HepG2 (cell line): ENCODE results near the gene ITGB5. TPM values are rescaled to one million over a fixed set of nuclear protein-coding genes. Genes with fewer than 3 reads are reported as not detected.

Experiments
- ATAC-seq: fragments of 200-7000 bp; cut with Tn5 transposase; 3 replicates; pipeline ENCODE4 v1.9.1; 2020; ENCODE audit warnings: mild to moderate bottlenecking, moderate library complexity
- BruUV-seq: library from RNA; stranded (reverse); fragments of 400-500 nt; replicated peaks from 2 replicates; lab custom pipeline; 2021; lab: Mats Ljungman, UMichigan
- CTCF ChIA-PET: fragments of 300-600 bp; formaldehyde crosslinking; extraction: SDS; loops from one replicate; lab custom pipeline; 2021; ENCODE audit warnings: low total read pairs, inconsistent platforms, low intra/inter-chr PET ratio; lab: Yijun Ruan, JAX
- POLR2A ChIA-PET: fragments of 350-600 bp; sonication (Branson Sonifier 250); formaldehyde crosslinking; loops from one replicate; lab custom pipeline; 2020; ENCODE audit warnings: antibody characterized with exemption, inconsistent platforms; lab: Yijun Ruan, JAX
- DNase-seq: peaks from one replicate; pipeline ENCODE4 v3.0.0-alpha.2; 2015; ENCODE audit warnings: low spot score
- FAIRE-seq: peaks from 3 replicates; lab custom pipeline; 2011; peaks lifted over from hg19 to GRCh38; lab: Jason Lieb, UNC
- H2AFZ ChIP-seq: one replicate; pipeline ENCODE4 v1.6.1; 2011; ENCODE audit warnings: low read length, inconsistent platforms
- H3K27ac ChIP-seq: fragments of 300-600 bp; 3 replicates; pipeline ENCODE4 v1.8.0; 2011; ENCODE audit warnings: mixed run types, mild to moderate bottlenecking, mixed read lengths, low read length, inconsistent platforms; ENCODE audit not compliant: insufficient read depth; ENCODE audit errors: extremely low read length
- H3K27me3 ChIP-seq, 2 experiments: fragments of 200-600 bp in 1 of 2; 2 replicates in 1 of 2; 3 replicates in 1 of 2; pipeline versions ENCODE4 v1.6.0 to v1.8.0; 2011; ENCODE audit warnings: low read length in 2 of 2, mild to moderate bottlenecking in 2 of 2, moderate library complexity in 2 of 2, inconsistent platforms in 1 of 2; ENCODE audit not compliant: insufficient read depth in 2 of 2, control insufficient read depth in 1 of 2
- H3K36me3 ChIP-seq, 2 experiments: fragments of 200-600 bp in 1 of 2; replicated peaks in 1 of 2; 2 replicates in 1 of 2; 3 replicates in 1 of 2; pipeline versions ENCODE4 v1.5.1 to v1.8.0; 2011; ENCODE audit warnings: low read length in 2 of 2, inconsistent platforms in 1 of 2; ENCODE audit not compliant: insufficient read depth in 2 of 2, control insufficient read depth in 1 of 2
- H3K4me1 ChIP-seq: 2 replicates; pipeline ENCODE4 v1.5.1; 2012; ENCODE audit warnings: low read length, inconsistent platforms; ENCODE audit not compliant: insufficient read depth
- H3K4me2 ChIP-seq: 2 replicates; pipeline ENCODE4 v1.6.0; 2011; ENCODE audit warnings: low read depth, low read length, inconsistent platforms
- H3K4me3 ChIP-seq, 3 experiments: fragments of 200-600 bp in 1 of 3; sonication (generic), shearing (Covaris generic) in 1 of 3; replicated peaks in 1 of 3; 2 replicates each; pipeline ENCODE4 v1.5.1; 2011 to 2016; ENCODE audit warnings: low read length in 3 of 3, inconsistent platforms in 2 of 3, low read depth in 2 of 3, mild to moderate bottlenecking in 2 of 3, control low read depth in 1 of 3, mixed read lengths in 1 of 3; ENCODE audit not compliant: insufficient read depth in 1 of 3
- H3K79me2 ChIP-seq: one replicate; pipeline ENCODE4 v1.6.1; 2011; ENCODE audit warnings: low read length, inconsistent platforms; ENCODE audit not compliant: insufficient read depth
- H3K9ac ChIP-seq: 2 replicates; pipeline ENCODE4 v1.6.0; 2011; ENCODE audit warnings: mild to moderate bottlenecking, low read depth, low read length, inconsistent platforms; ENCODE audit not compliant: insufficient read depth
- H3K9me3 ChIP-seq: 2 replicates; pipeline ENCODE4 v1.5.1; 2012; ENCODE audit warnings: mild to moderate bottlenecking, low read length
- H4K20me1 ChIP-seq: 2 replicates; pipeline ENCODE4 v1.6.0; 2011; ENCODE audit warnings: inconsistent platforms, mild to moderate bottlenecking, low read length, moderate library complexity; ENCODE audit not compliant: insufficient read depth
- HNF1B ChIP-seq: sonication (generic); formaldehyde crosslinking; IDR thresholded peaks from 2 replicates; pipeline ENCODE4 v1.5.1; 2020; ENCODE audit warnings: mild to moderate bottlenecking, moderate library complexity, missing genetic modification reagents
- HOMEZ ChIP-seq: IDR thresholded peaks from 2 replicates; pipeline ENCODE4 v1.6.1; 2016; ENCODE audit warnings: low read depth
- KLF15 ChIP-seq: sonication (generic); formaldehyde crosslinking; IDR thresholded peaks from 2 replicates; pipeline ENCODE4 v1.8.1; 2023; ENCODE audit warnings: borderline replicate concordance, mild to moderate bottlenecking, inconsistent platforms, missing genetic modification reagents, mixed read lengths
- POLR2AphosphoS2 ChIP-seq: IDR thresholded peaks from 2 replicates; pipeline ENCODE4 v1.6.1; 2011; ENCODE audit warnings: low read depth, low read length, improper control_type of control experiment
- TAF15 ChIP-seq: fragments of 200-400 bp; formaldehyde crosslinking; IDR thresholded peaks from one replicate; pipeline ENCODE4 v1.6.1; 2018; ENCODE audit warnings: mild to moderate bottlenecking, low read depth, low read length; ENCODE audit not compliant: poor library complexity, severe bottlenecking
- ZFP36L2 ChIP-seq: sonication (generic); formaldehyde crosslinking; IDR thresholded peaks from 2 replicates; pipeline ENCODE4 v1.4.0; 2020; ENCODE audit warnings: missing genetic modification reagents
- ZIK1 ChIP-seq: sonication (generic); formaldehyde crosslinking; IDR thresholded peaks from 2 replicates; pipeline ENCODE4 v1.5.0; 2020; ENCODE audit warnings: mild to moderate bottlenecking, low read depth, missing genetic modification reagents, borderline replicate concordance
- ZNF18 ChIP-seq: sonication (generic); formaldehyde crosslinking; IDR thresholded peaks from 2 replicates; pipeline ENCODE4 v1.8.0; 2022; ENCODE audit warnings: mild to moderate bottlenecking, missing genetic modification reagents; ENCODE audit not compliant: insufficient replicate concordance
- ZNF256 ChIP-seq: sonication (generic); formaldehyde crosslinking; conservative IDR thresholded peaks from 2 replicates; pipeline ENCODE4 v1.4.0; 2020; ENCODE audit warnings: missing genetic modification reagents
- ZNF460 ChIP-seq: sonication (generic); formaldehyde crosslinking; IDR thresholded peaks from 2 replicates; pipeline ENCODE4 v1.5.1; 2020; ENCODE audit warnings: missing genetic modification reagents, mild to moderate bottlenecking, borderline replicate concordance
- ZNF547 ChIP-seq: sonication (generic); formaldehyde crosslinking; IDR thresholded peaks from 2 replicates; pipeline ENCODE4 v1.5.1; 2020; ENCODE audit warnings: mild to moderate bottlenecking, missing genetic modification reagents
- ZNF605 ChIP-seq: sonication (generic); formaldehyde crosslinking; IDR thresholded peaks from 2 replicates; pipeline ENCODE4 v1.8.0; 2022; ENCODE audit warnings: mild to moderate bottlenecking, missing genetic modification reagents
- ZNF800 ChIP-seq: sonication (generic); formaldehyde crosslinking; IDR thresholded peaks from 2 replicates; pipeline ENCODE4 v1.4.0; 2020; ENCODE audit warnings: missing genetic modification reagents
- ZNF816 ChIP-seq: sonication (generic); formaldehyde crosslinking; IDR thresholded peaks from 2 replicates; pipeline ENCODE4 v1.8.0; 2022; ENCODE audit warnings: missing genetic modification reagents, mild to moderate bottlenecking, borderline replicate concordance
- ZNF841 ChIP-seq: sonication (generic); formaldehyde crosslinking; IDR thresholded peaks from 2 replicates; pipeline ENCODE4 v1.8.1; 2023; ENCODE audit warnings: missing genetic modification reagents, borderline replicate concordance
- ZSCAN9 ChIP-seq: IDR thresholded peaks from 2 replicates; pipeline ENCODE4 v1.6.1; 2016; ENCODE audit warnings: borderline replicate concordance
- WGBS: methylation state at CpG from one replicate; pipeline ENCODE4 v1.1.6; 2017; ENCODE audit warnings: low lambda C conversion rate; 5-methylcytosine and 5-hydroxymethylcytosine counted together
- in situ Hi-C: cut with HindIII; loops from 2 replicates; pipeline ENCODE4 v1.10.0; 2017; ENCODE audit warnings: low pct_unique_long_range_greater_than_20kb; ENCODE audit not compliant: extremely low pct_ligation_motif_present
- intact Hi-C: fragments of 100-400 bp; cut with micrococcal nuclease; formaldehyde crosslinking; loops from one replicate; pipeline ENCODE4 v1.10.0; 2022; ENCODE audit not compliant: unreplicated experiment
- polyA plus RNA-seq, 8 experiments: library from polyadenylated mRNA; depleted of rRNA in 3 of 8; stranded (reverse) in 7 of 8; unstranded in 1 of 8; fragments of >200 nt; fragmentation: Illumina TruSeq in 4 of 8; extraction: Trizol in 4 of 8; gene quantifications; 2 replicates each; pipeline versions ENCODE4 v1.2.1 to v1.2.3, GENCODE V29; 2011 to 2016; ENCODE audit warnings: low read depth in 4 of 8, missing spikeins in 1 of 8, mixed read lengths in 1 of 8; ENCODE audit not compliant: insufficient read depth in 1 of 8
- total RNA-seq, 5 experiments: library from RNA; depleted of rRNA; stranded (reverse); fragments of >200 nt; fragmentation: Illumina TruSeq; extraction: Trizol; gene quantifications; 2 replicates each; pipeline ENCODE4 v1.2.3, GENCODE V29; 2016; ENCODE audit warnings: low read depth in 1 of 5

Gene ITGB5
- total and polyA plus RNA-seq, 2 of the 13 experiments (the other 11 are each of a cell fraction or from before 2014, with no cell fraction given): 74.1 to 343 TPM

- Histone ChIP-seq H3K4me3 (peak overlapping the region; percentile 71 to 85 (median 82); a peak in 4 of 6 replicates), H3K36me3 (peaks cover 0 to 1% of the 10 kb centered on the region in 2 experiments; a peak in 1 of 5 replicates), H3K79me2 (peaks cover 31% of the 10 kb centered on the region), H3K4me2 (peak overlapping the region; percentile 98), H3K27ac (no peak overlapping the region), H3K9me3 (no peaks in the 10 kb centered on the region), H2AFZ (no peak overlapping the region), H3K27me3 (no peaks in the 10 kb centered on the region), H3K9ac (no peak overlapping the region), H4K20me1 (no peaks in the 10 kb centered on the region), H3K4me1 (peaks cover 56% of the 10 kb centered on the region)
- in situ Hi-C loops: no loop called here
- CTCF ChIA-PET: no interaction called here
- ATAC-seq: no peak
- no TSS peak for BruUV-seq
- no peak for DNase-seq
- POLR2A ChIA-PET: interaction anchor here (0.7 to 2.4 kb wide), 11 partner anchors 8 to 127 kb away, joined by 3 to 18 read pairs (median 11); no protein-coding TSS in a partner anchor
- intact Hi-C loops: loop anchor here (2.0 to 5.0 kb wide), 2 partner anchors 53 to 126 kb away; no protein-coding TSS in a partner anchor
- FAIRE-seq: no peak
- WGBS: 94% methylated on average over 11 of the region's 11 CpGs
- no peak for TF ChIP-seq POLR2AphosphoS2
- no peak for TF ChIP-seq ZNF547 (CRISPR knock-in tag)
- TF ChIP-seq ZNF816: 0 out of 2 replicates have a peak, but pooled peaks have one; percentile 8
- TF ChIP-seq HNF1B (CRISPR knock-in tag): peak; percentile 5; the same call in 1 of the 2 replicates
- no peak for TF ChIP-seq ZNF18
- no peak for TF ChIP-seq ZNF800 (CRISPR knock-in tag)
- TF ChIP-seq TAF15: no peak
- no peak for TF ChIP-seq ZIK1
- TF ChIP-seq ZFP36L2: no peak
- peak; percentile 73 for TF ChIP-seq ZNF460
- TF ChIP-seq ZNF605 (CRISPR knock-in tag): 0 out of 2 replicates have a peak, but pooled peaks have one; percentile 1
- no peak for TF ChIP-seq HOMEZ (CRISPR knock-in tag)
- TF ChIP-seq ZNF256 (CRISPR knock-in tag): no peak
- no peak for TF ChIP-seq KLF15 (CRISPR knock-in tag)
- no peak for TF ChIP-seq ZNF841
- no peak for TF ChIP-seq ZSCAN9 (CRISPR knock-in tag)
Measured at GRCh38 chr3:124887932-124888298, 750 bp upstream of the ITGB5 start.
